Measurements from ENCODE around the gene DALRD3.

DNA sequence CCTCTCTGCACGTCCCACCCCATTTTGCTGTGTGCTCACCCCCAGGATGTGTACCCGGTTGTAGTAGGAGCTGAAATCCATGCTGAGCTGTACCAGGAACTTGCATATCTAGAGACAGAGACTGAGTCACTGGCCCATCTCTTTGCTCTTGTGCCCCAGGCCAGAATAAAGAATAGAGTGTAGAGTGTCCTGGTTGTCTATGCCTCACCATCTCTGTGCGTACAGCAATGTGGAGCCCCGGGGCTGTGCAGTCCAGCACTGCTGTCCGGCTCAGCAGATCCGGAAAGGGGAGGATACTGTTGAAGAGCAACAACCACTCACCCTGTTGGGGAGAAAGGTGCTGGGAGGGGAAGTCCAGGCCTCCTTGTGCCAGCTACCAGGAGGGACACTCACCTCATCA, 2.6 kb downstream of the DALRD3 start:
- TF ChIP-seq, protein P1, sequence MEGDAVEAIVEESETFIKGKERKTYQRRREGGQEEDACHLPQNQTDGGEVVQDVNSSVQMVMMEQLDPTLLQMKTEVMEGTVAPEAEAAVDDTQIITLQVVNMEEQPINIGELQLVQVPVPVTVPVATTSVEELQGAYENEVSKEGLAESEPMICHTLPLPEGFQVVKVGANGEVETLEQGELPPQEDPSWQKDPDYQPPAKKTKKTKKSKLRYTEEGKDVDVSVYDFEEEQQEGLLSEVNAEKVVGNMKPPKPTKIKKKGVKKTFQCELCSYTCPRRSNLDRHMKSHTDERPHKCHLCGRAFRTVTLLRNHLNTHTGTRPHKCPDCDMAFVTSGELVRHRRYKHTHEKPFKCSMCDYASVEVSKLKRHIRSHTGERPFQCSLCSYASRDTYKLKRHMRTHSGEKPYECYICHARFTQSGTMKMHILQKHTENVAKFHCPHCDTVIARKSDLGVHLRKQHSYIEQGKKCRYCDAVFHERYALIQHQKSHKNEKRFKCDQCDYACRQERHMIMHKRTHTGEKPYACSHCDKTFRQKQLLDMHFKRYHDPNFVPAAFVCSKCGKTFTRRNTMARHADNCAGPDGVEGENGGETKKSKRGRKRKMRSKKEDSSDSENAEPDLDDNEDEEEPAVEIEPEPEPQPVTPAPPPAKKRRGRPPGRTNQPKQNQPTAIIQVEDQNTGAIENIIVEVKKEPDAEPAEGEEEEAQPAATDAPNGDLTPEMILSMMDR (conservative IDR thresholded peaks at IDR 0.05 in 1 of 2, IDR thresholded peaks at IDR 0.05 in 1 of 2; ENCODE audit: extremely low read depth in 1 of 2, insufficient read depth in 1 of 2, low read depth in 1 of 2, low read length in 2 of 2): no peak
- TF ChIP-seq EZH2 (IDR thresholded peaks at IDR 0.05; ENCODE audit: borderline replicate concordance, low read length): no peak

Data from mammary epithelial cell (primary cell).